Activated CD4-positive, alpha-beta T cell treated with anti-CD3 and anti-CD28 coated beads, Interleukin-2, amount 10 ng/mL, durations not matched to agents 7 days and 5 days (primary cell): ENCODE data around the gene CIB2. TPM values are rescaled to one million over a fixed set of nuclear protein-coding genes. Genes with fewer than 3 reads are reported as not detected.

Experiments used
- CTCF ChIA-PET: fragments of 350-600 bp; sonication (Branson Sonifier 250); formaldehyde crosslinking; loops from one replicate; lab custom pipeline; 2021; ENCODE audit warnings: antibody characterized with exemption; lab: Charles Lee
- POLR2A ChIA-PET: fragments of 350-600 bp; sonication (Branson Sonifier 250); formaldehyde crosslinking; loops from one replicate; lab custom pipeline; 2021; ENCODE audit warnings: antibody characterized with exemption; lab: Charles Lee
- DNase-seq: peaks from one replicate; pipeline ENCODE4 v3.0.0-alpha.2; 2020
- H3K27ac Mint-ChIP-seq: one replicate; pipeline ENCODE4 v1.8.0; 2021; ENCODE audit warnings: mild to moderate bottlenecking, moderate library complexity, mixed read lengths
- H3K27me3 Mint-ChIP-seq: one replicate; pipeline ENCODE4 v1.8.0; 2021; ENCODE audit warnings: mixed read lengths
- H3K36me3 Mint-ChIP-seq: one replicate; pipeline ENCODE4 v1.8.0; 2021; ENCODE audit warnings: low read depth, mixed read lengths
- H3K4me1 Mint-ChIP-seq: one replicate; pipeline ENCODE4 v1.8.0; 2021; ENCODE audit warnings: mixed read lengths
- H3K4me3 Mint-ChIP-seq: one replicate; pipeline ENCODE4 v1.8.0; 2021; ENCODE audit warnings: mild to moderate bottlenecking, moderate library complexity, mixed read lengths
- H3K9me3 Mint-ChIP-seq: one replicate; pipeline ENCODE4 v1.8.0; 2021; ENCODE audit warnings: mixed read lengths
- total RNA-seq, 2 experiments: library from RNA; stranded (reverse); gene quantifications; one replicate each; pipeline ENCODE4 v1.2.3, GENCODE V29; 2021

Gene CIB2
- total RNA-seq, 2 experiments from 2014 or later = 0.44 to 0.55 TPM

GRCh38 chr15:78147566-78147965 lies 16.3 kb upstream of the CIB2 start:
- no peaks in the 10 kb centered on the region for H3K27me3 Mint-ChIP-seq
- H3K9me3 Mint-ChIP-seq = no peaks in the 10 kb centered on the region
- peaks cover 32% of the 10 kb centered on the region for H3K4me1 Mint-ChIP-seq
- ChIA-PET CTCF (interaction anchor here (0.5 to 2.4 kb wide), 7 partner anchors 10 to 48 kb away, joined by 3 to 14 read pairs (median 6); partner anchors contain the start of gene CIB2), POLR2A (no interaction called here)
- H3K4me3 Mint-ChIP-seq = peak overlapping the region; percentile 38
- DNase-seq = no peak
- peaks cover 6% of the 10 kb centered on the region for H3K36me3 Mint-ChIP-seq
- peak overlapping the region; percentile 48 for H3K27ac Mint-ChIP-seq

GRCh38 chr15:78146425-78147154 lies 15.3 kb upstream of the CIB2 start:
- Mint-ChIP-seq H3K4me3 (no peak overlapping the region), H3K36me3 (peaks cover 5% of the 10 kb centered on the region), H3K27me3 (no peaks in the 10 kb centered on the region), H3K9me3 (no peaks in the 10 kb centered on the region), H3K27ac (no peak overlapping the region), H3K4me1 (peaks cover 29% of the 10 kb centered on the region)
- ChIA-PET POLR2A (no interaction called here), CTCF (interaction anchor here (2.3 to 2.4 kb wide), 2 partner anchors 9 to 15 kb away, joined by 8 to 14 read pairs; partner anchors contain the start of gene CIB2)
- DNase-seq = no peak

- Mint-ChIP-seq H3K27ac (no peak overlapping the region), H3K36me3 (no peaks in the 10 kb centered on the region), H3K4me3 (no peak overlapping the region)
Observed at GRCh38 chr15:78142332-78142731, 11.1 kb upstream of the CIB2 start.

GRCh38 chr15:78140292-78140691 lies 9.0 kb upstream of the CIB2 start:
- ChIA-PET POLR2A (no interaction called here), CTCF (interaction anchor here (1.6 to 1.9 kb wide), 2 partner anchors 15 to 56 kb away, joined by 3 to 5 read pairs; no protein-coding TSS in a partner anchor)
- H3K4me1 Mint-ChIP-seq = no peaks in the 10 kb centered on the region
- DNase-seq = no peak
- H3K27me3 Mint-ChIP-seq = no peaks in the 10 kb centered on the region
- no peaks in the 10 kb centered on the region for H3K36me3 Mint-ChIP-seq
- H3K27ac Mint-ChIP-seq = no peak overlapping the region
- H3K4me3 Mint-ChIP-seq = no peak overlapping the region
- H3K9me3 Mint-ChIP-seq = no peaks in the 10 kb centered on the region

More at GRCh38 chr15:78142332-78142731, 11.1 kb upstream of the CIB2 start:
- DNase-seq = no peak
- Mint-ChIP-seq H3K9me3 (no peaks in the 10 kb centered on the region), H3K4me1 (peaks cover 2% of the 10 kb centered on the region), H3K27me3 (no peaks in the 10 kb centered on the region)
- POLR2A ChIA-PET = no interaction called here
- CTCF ChIA-PET = no interaction called here

- Mint-ChIP-seq H3K27ac (no peak overlapping the region), H3K9me3 (no peaks in the 10 kb centered on the region), H3K27me3 (no peaks in the 10 kb centered on the region), H3K4me3 (no peak overlapping the region), H3K4me1 (no peaks in the 10 kb centered on the region), H3K36me3 (no peaks in the 10 kb centered on the region)
- no peak for DNase-seq
- CTCF ChIA-PET = interaction anchor here (1.3 to 1.9 kb wide), 4 partner anchors 9 to 56 kb away, joined by 3 to 6 read pairs (median 5); partner anchors contain the start of gene CIB2
- POLR2A ChIA-PET = no interaction called here
Observed at GRCh38 chr15:78139578-78139977, 8.3 kb upstream of the CIB2 start.

- ChIA-PET POLR2A (interaction anchor here (0.7 kb wide), 1 partner anchor 64 kb away, joined by 4 read pairs; no protein-coding TSS in a partner anchor), CTCF (no interaction called here)
- no peak for DNase-seq
- Mint-ChIP-seq H3K27me3 (no peaks in the 10 kb centered on the region), H3K36me3 (no peaks in the 10 kb centered on the region), H3K9me3 (no peaks in the 10 kb centered on the region), H3K27ac (no peak overlapping the region), H3K4me1 (peaks cover 26% of the 10 kb centered on the region), H3K4me3 (no peak overlapping the region)
Observed at GRCh38 chr15:78133801-78134200, 2.6 kb upstream of the CIB2 start.

GRCh38 chr15:78130466-78131294 lies 565 bp downstream of the CIB2 start:
- Mint-ChIP-seq H3K4me3 (peak overlapping the region; percentile 71), H3K36me3 (no peaks in the 10 kb centered on the region), H3K9me3 (no peaks in the 10 kb centered on the region), H3K27me3 (no peaks in the 10 kb centered on the region), H3K4me1 (peaks cover 26% of the 10 kb centered on the region), H3K27ac (peak overlapping the region; percentile 66)
- POLR2A ChIA-PET = no interaction called here
- no peak for DNase-seq
- CTCF ChIA-PET = interaction anchor here (0.7 to 2.9 kb wide), 33 partner anchors 8 to 1070 kb away, joined by 3 to 15 read pairs (median 4); no protein-coding TSS in a partner anchor

GRCh38 chr15:78129751-78130287 lies 1.4 kb downstream of the CIB2 start:
- ChIA-PET CTCF (interaction anchor here (0.9 to 2.9 kb wide), 16 partner anchors 7 to 171 kb away, joined by 3 to 15 read pairs (median 6); no protein-coding TSS in a partner anchor), POLR2A (no interaction called here)
- H3K4me3 Mint-ChIP-seq = peak overlapping the region; percentile 71
- no peaks in the 10 kb centered on the region for H3K36me3 Mint-ChIP-seq
- peak overlapping the region; percentile 7 for H3K27ac Mint-ChIP-seq
- H3K9me3 Mint-ChIP-seq = no peaks in the 10 kb centered on the region
- H3K4me1 Mint-ChIP-seq = peaks cover 26% of the 10 kb centered on the region
- DNase-seq = no peak
- no peaks in the 10 kb centered on the region for H3K27me3 Mint-ChIP-seq

- Mint-ChIP-seq H3K27me3 (no peaks in the 10 kb centered on the region), H3K4me1 (peaks cover 26% of the 10 kb centered on the region), H3K9me3 (no peaks in the 10 kb centered on the region), H3K4me3 (no peak overlapping the region), H3K36me3 (no peaks in the 10 kb centered on the region), H3K27ac (peak overlapping the region; percentile 63)
- DNase-seq = no peak
- ChIA-PET POLR2A (no interaction called here), CTCF (interaction anchor here (0.7 to 3.0 kb wide), 4 partner anchors 8 to 66 kb away, joined by 3 to 15 read pairs (median 15); no protein-coding TSS in a partner anchor)
Observed at GRCh38 chr15:78129077-78129750, 2.0 kb downstream of the CIB2 start.

- H3K27me3 Mint-ChIP-seq = no peaks in the 10 kb centered on the region
- POLR2A ChIA-PET = no interaction called here
- no peak overlapping the region for H3K4me3 Mint-ChIP-seq
- DNase-seq = no peak
- H3K9me3 Mint-ChIP-seq = no peaks in the 10 kb centered on the region
- CTCF ChIA-PET = interaction anchor here (1.1 to 3.0 kb wide), 3 partner anchors 14 to 68 kb away, joined by 3 to 15 read pairs (median 5); no protein-coding TSS in a partner anchor
- H3K27ac Mint-ChIP-seq = no peak overlapping the region
- no peaks in the 10 kb centered on the region for H3K36me3 Mint-ChIP-seq
- peaks cover 20% of the 10 kb centered on the region for H3K4me1 Mint-ChIP-seq
Observed at GRCh38 chr15:78127882-78128281, 3.4 kb downstream of the CIB2 start.

GRCh38 chr15:78125267-78125666 lies 6.0 kb downstream of the CIB2 start:
- POLR2A ChIA-PET = no interaction called here
- H3K27ac Mint-ChIP-seq = no peak overlapping the region
- H3K27me3 Mint-ChIP-seq = no peaks in the 10 kb centered on the region
- no peak overlapping the region for H3K4me3 Mint-ChIP-seq
- peaks cover 3% of the 10 kb centered on the region for H3K4me1 Mint-ChIP-seq
- CTCF ChIA-PET = interaction anchor here (1.3 to 1.4 kb wide), 2 partner anchors 12 to 80 kb away, joined by 3 read pairs; no protein-coding TSS in a partner anchor
- H3K9me3 Mint-ChIP-seq = no peaks in the 10 kb centered on the region
- no peak for DNase-seq
- no peaks in the 10 kb centered on the region for H3K36me3 Mint-ChIP-seq

GRCh38 chr15:78120523-78120922 lies 10.7 kb downstream of the CIB2 start:
- H3K36me3 Mint-ChIP-seq = no peaks in the 10 kb centered on the region
- no peak overlapping the region for H3K27ac Mint-ChIP-seq
- no peak for DNase-seq
- POLR2A ChIA-PET = no interaction called here
- H3K4me3 Mint-ChIP-seq = no peak overlapping the region
- H3K9me3 Mint-ChIP-seq = no peaks in the 10 kb centered on the region
- H3K27me3 Mint-ChIP-seq = no peaks in the 10 kb centered on the region
- CTCF ChIA-PET = interaction anchor here (0.9 to 2.1 kb wide), 4 partner anchors 10 to 161 kb away, joined by 3 to 15 read pairs (median 4); partner anchors contain the start of gene CIB2
- H3K4me1 Mint-ChIP-seq = peaks cover 2% of the 10 kb centered on the region
